ENCODE data around the gene PTPRD.

- TF ChIP-seq REST (IDR thresholded peaks at IDR 0.05; ENCODE audit: insufficient read depth in 1 of 2, low read depth in 2 of 2, low read length in 2 of 2), result no peak
- no peak for TF ChIP-seq POLR2AphosphoS5 (IDR thresholded peaks at IDR 0.05; ENCODE audit: low read depth, low read length)
- TF ChIP-seq SIN3A (IDR thresholded peaks at IDR 0.05; ENCODE audit: borderline replicate concordance, insufficient read depth, low read length), result no peak
- no peak for TF ChIP-seq TAF1 (IDR thresholded peaks at IDR 0.05; ENCODE audit: borderline replicate concordance, insufficient read depth, low read length)
- no peak for TF ChIP-seq FOXP2 (optimal IDR thresholded peaks at IDR 0.05; ENCODE audit: borderline replicate concordance, extremely low read depth, extremely low read length, insufficient read depth)
Measured at GRCh38 chr9:9605681-9606080, 1007.1 kb downstream of the PTPRD start.

Measured in PFSK-1 (cell line).